ENCODE data around the gene CNTNAP3B. TPM values are rescaled to one million over a fixed set of nuclear protein-coding genes. Genes with fewer than 3 reads are reported as not detected.
"Not testable (repeated sequence)": the region's sequence is repeated elsewhere in the genome, so short reads cannot be mapped to it uniquely, and the experiment has no call there.

The CNTNAP3B gene
- total RNA-seq, 8 experiments from 2014 or later, result 0.61 to 37.5 (median 11.5) TPM

DNA sequence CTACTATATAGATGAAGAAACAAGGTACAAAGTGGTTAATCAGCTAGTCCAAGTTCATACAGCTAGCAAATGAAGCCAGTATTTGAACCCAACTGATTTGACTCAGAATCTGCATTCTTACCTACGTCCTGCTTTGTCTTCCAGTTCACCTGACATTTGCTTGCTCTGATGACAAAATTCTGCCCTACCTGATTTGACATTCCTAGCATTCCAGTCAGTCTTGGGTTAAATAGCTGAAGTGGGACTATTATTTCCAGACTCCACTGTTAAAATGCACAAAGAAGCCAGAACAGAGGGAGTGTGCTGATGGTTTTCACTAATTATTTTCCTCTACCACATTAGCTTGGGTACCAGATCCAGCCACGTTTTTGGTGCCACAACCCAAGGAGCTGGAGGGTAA, 78.5 kb downstream of the CNTNAP3B start:
- H3K4me3 ChIP-seq; H3K27ac ChIP-seq; ATAC-seq (replicated peaks in 6 of 8); in situ Hi-C loops (cut with MboI; ENCODE audit: low pct_unique_long_range_greater_than_20kb in 2 of 9, low sequenced_read_pairs in 9 of 9, unreplicated experiment in 9 of 9); H3K4me1 ChIP-seq (replicated peaks in 1 of 2): not testable (repeated sequence)
- WGBS, 10 experiments, result no CpG with 5 or more reads among the region's 2 CpGs

DNA sequence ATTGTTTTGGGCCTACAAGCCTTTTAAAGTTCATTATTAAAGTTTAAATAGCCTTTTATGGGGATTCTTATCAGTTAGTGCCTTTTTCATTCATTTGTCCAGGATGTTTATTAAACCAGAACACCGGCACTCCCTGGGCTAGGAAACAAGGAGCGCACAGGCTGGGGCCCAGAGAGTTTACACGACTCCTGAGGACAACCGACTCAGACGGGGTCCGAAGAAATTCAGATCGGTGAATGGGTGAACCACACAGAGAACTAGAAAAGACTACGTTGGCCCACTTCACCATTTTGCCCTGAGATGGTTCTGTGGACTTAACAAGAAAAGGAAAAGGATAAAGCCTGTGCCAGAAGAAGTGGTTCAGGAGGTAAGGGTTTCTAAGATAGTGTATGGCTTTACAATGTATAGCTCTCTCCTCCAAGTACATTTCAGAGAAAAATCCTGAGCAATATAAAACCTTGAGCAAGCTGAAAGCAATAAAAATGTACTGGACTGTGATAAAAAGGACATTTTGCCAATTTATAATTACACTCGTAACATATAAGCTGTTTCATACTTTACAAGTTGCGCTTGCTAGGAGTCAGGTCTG, 84.7 kb downstream of the CNTNAP3B start:
- H3K4me1 ChIP-seq (replicated peaks in 1 of 2); H3K4me3 ChIP-seq; in situ Hi-C loops (cut with MboI; ENCODE audit: low pct_unique_long_range_greater_than_20kb in 2 of 9, low sequenced_read_pairs in 9 of 9, unreplicated experiment in 9 of 9); ATAC-seq (replicated peaks in 6 of 8); H3K27ac ChIP-seq: not testable (repeated sequence)
- WGBS, 10 experiments, result no CpG with 5 or more reads among the region's 10 CpGs

DNA sequence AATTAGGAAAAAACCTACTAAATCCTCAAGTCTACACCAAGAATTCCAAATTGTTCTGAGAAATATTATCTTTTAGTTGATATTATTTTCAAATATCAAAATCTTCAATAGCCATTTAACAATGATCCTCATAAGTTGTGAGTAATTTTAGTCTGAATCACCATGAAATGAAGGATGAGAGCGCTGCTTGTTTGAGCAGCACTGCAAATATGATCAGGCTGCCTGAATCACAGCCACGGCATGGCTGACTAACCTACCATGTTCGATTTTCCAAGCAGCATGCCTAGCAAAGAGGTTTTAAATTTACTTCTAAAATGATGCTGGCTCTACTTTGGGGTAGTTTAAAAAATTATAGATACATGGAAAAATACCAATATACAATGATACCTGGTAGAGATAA, 95.7 kb downstream of the CNTNAP3B start:
- H3K27ac ChIP-seq; H3K4me1 ChIP-seq (replicated peaks in 1 of 2); H3K4me3 ChIP-seq; in situ Hi-C loops (cut with MboI; ENCODE audit: low pct_unique_long_range_greater_than_20kb in 2 of 9, low sequenced_read_pairs in 9 of 9, unreplicated experiment in 9 of 9): not testable (repeated sequence)
- no CpG with 5 or more reads among the region's 3 CpGs for WGBS, 10 experiments
- peak in 2 of 8 experiments; percentile 51 to 71 for ATAC-seq (replicated peaks in 6 of 8)

DNA sequence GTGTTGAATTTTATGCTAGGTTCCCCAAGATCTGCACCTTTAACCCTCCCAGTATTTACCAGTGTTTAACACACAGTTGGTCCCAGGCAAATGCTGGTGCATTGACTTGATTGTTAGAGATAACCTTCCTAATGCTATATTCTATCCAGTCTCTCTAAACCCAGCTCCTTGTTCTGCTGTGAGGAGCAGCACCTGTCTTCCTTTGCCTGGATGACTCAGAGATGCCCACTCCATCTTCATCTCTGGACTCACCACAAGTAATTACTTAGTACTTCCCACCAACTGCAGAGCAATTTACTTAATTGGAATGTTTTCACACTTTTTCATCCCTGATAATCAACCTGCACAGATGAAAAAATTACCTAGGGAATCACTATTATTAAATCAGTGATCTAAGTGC, 108.6 kb downstream of the CNTNAP3B start:
- peak in 5 of 8 experiments; percentile 47 to 90 (median 82) for ATAC-seq (replicated peaks in 6 of 8)
- H3K4me1 ChIP-seq (replicated peaks in 1 of 2); H3K27ac ChIP-seq; in situ Hi-C loops (cut with MboI; ENCODE audit: low pct_unique_long_range_greater_than_20kb in 2 of 9, low sequenced_read_pairs in 9 of 9, unreplicated experiment in 9 of 9); H3K4me3 ChIP-seq: not testable (repeated sequence)

DNA sequence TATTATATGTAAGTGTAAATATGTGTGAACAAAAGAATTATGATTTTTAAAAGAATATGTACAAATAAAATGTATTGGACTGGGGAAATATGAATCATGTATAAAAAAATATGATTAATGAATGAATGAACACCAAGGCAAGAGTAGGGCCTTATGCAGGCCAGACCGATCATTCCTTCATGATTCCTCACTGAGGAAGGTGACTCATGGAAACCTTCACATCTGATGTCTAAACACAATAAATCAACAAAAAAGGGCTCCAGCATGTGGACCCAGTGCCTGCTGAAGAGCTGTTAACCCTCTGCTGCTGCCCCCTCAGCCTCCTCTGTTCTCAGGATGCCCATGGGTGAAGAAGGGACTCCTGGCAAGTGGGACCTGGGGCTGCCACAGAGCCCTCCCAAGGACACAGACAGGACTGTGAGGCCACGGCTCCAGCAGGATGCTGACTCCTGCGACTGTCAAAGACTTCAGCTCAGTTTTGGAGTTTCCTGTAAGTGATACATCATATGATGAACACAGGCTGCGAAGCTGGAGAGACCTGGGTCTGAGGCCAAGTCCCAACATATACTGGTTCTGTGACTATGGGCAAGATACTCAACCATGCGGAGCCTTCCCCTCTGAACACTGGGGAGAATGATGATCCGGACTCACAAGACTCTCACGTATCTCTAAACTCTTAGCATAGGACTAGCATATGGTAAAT, 110.9 kb downstream of the CNTNAP3B start:
- peak in 6 of 8 experiments; percentile 35 to 81 (median 49) for ATAC-seq (replicated peaks in 6 of 8)
- WGBS, 10 experiments, result no CpG with 5 or more reads among the region's 7 CpGs
- in situ Hi-C loops (cut with MboI; ENCODE audit: low pct_unique_long_range_greater_than_20kb in 2 of 9, low sequenced_read_pairs in 9 of 9, unreplicated experiment in 9 of 9); H3K4me3 ChIP-seq; H3K27ac ChIP-seq; H3K4me1 ChIP-seq (replicated peaks in 1 of 2): not testable (repeated sequence)

DNA sequence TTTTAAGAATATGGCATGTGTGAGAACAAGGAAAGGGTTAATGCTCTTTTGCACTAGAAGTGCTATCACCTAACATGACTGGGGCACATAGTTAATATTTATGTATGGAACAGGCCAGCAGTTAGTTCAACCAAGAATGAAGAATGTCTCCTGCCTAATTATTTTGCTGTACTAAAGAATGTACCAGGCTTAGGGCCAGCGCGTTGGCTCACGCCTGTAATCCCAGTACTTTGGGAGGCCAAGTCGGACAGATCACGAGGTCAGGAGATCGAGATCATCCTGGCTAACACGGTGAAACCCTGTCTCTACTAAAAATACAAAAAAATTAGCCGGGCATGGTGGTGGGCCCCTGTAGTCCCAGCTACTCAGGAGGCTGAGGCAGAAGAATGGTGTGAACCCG, 114.9 kb downstream of the CNTNAP3B start:
- H3K27ac ChIP-seq; ATAC-seq (replicated peaks in 6 of 8); in situ Hi-C loops (cut with MboI; ENCODE audit: low pct_unique_long_range_greater_than_20kb in 2 of 9, low sequenced_read_pairs in 9 of 9, unreplicated experiment in 9 of 9); H3K4me1 ChIP-seq (replicated peaks in 1 of 2); H3K4me3 ChIP-seq: not testable (repeated sequence)
- no CpG with 5 or more reads among the region's 9 CpGs for WGBS, 10 experiments

DNA sequence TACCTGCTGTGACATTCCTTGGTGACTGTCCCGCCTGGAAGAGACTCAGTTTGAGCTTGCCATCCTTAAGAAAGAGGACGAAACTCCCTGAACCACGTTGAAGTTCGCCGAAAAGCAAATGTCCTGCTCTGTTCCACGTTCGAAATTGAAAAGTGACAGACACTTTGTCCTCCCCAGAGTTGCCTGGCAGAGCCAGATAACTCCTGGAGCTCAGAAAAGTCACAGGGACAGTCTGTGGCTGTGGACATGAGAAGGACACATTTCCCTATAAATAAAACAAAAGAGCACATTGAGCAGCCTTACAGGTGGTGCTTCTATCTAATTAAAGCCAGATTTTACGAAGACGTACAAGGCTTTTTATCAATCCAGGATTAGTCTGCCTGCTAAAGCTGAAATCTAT, 137.6 kb downstream of the CNTNAP3B start:
- WGBS, 10 experiments, result no CpG with 5 or more reads among the region's 9 CpGs
- H3K27ac ChIP-seq; H3K4me1 ChIP-seq (replicated peaks in 1 of 2); ATAC-seq (replicated peaks in 6 of 8); H3K4me3 ChIP-seq; in situ Hi-C loops (cut with MboI; ENCODE audit: low pct_unique_long_range_greater_than_20kb in 2 of 9, low sequenced_read_pairs in 9 of 9, unreplicated experiment in 9 of 9): not testable (repeated sequence)

DNA sequence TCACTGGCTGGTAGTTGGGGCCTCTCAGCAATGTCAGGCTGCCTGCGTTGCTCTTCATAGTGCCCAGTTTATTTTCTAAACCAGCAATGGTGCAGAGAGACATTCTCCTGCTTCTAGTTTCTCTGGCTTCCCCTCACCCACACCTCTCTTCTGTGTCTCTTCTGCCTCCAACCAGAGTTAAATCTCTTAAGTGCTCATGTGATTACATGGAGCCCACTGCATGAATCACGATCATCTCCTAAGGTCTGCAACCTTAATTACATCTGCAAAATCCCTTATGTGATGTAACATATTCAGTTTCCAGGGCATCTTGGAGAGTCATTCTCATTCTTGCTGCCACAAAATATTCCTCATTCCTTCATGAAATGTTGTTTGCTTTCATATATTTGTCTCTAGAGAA, 149.0 kb downstream of the CNTNAP3B start:
- H3K4me1 ChIP-seq (replicated peaks in 1 of 2); H3K27ac ChIP-seq; in situ Hi-C loops (cut with MboI; ENCODE audit: low pct_unique_long_range_greater_than_20kb in 2 of 9, low sequenced_read_pairs in 9 of 9, unreplicated experiment in 9 of 9); H3K4me3 ChIP-seq: not testable (repeated sequence)
- peak in 2 of 8 experiments; percentile 65 to 84 for ATAC-seq (replicated peaks in 6 of 8)
- no CpG with 5 or more reads among the region's 2 CpGs for WGBS, 10 experiments

DNA sequence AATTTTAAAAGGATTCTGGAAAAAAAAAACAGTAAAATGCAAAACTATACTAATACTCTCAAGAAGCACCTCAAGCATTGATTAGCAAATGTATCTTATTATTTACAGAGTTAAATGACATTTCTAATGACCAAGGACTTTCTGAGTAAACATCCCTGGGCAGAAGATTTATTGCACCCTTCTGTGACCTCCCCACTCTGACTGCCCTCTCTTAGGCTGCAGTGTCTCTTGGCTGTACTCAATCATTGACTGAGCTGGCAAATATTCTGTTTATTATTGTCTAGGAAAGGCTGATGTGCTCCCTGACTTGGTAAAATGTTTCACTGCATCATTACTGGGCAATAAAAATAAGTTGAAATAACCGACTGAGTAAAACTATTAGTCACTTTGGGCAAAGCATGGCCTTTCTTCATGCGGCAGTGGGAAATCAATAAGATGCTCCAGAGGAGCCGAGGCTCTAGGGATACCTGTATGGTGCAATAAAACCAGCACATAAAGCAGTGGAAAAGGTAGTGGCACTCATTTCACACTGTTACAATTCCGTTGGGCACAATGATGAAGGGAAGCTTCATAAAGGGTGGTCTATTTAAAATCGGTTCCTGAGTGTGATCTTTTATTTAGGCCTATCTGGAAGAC, 151.1 kb downstream of the CNTNAP3B start:
- no CpG with 5 or more reads among the region's 5 CpGs for WGBS, 10 experiments
- peak in 5 of 8 experiments; percentile 41 to 86 (median 82) for ATAC-seq (replicated peaks in 6 of 8)

DNA sequence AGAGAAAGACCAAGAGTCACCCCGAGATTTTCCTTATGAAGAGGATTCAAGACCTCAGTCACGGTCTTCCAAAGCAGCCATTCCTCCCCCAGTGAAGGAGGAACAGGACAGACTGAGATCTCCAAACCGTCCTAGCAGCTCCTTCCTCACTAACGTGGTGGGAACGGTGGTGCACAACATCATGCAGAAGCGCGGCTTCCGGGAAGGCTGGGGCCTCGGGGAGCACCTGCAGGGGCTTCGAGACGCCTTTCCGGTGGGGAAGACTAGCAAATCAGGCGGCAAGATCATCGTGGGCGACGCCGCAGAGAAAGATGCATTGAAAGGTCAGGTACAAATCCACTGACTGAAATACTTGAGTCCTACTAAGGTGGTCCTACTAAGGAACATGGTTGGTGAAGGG, 154.3 kb downstream of the CNTNAP3B start:
- in situ Hi-C loops (cut with MboI; ENCODE audit: low pct_unique_long_range_greater_than_20kb in 2 of 9, low sequenced_read_pairs in 9 of 9, unreplicated experiment in 9 of 9); H3K27ac ChIP-seq; H3K4me3 ChIP-seq; H3K4me1 ChIP-seq (replicated peaks in 1 of 2); ATAC-seq (replicated peaks in 6 of 8): not testable (repeated sequence)
- no CpG with 5 or more reads among the region's 17 CpGs for WGBS, 10 experiments

More for the DNA sequence above, 151.1 kb downstream of the CNTNAP3B start:
- H3K4me3 ChIP-seq; in situ Hi-C loops (cut with MboI; ENCODE audit: low pct_unique_long_range_greater_than_20kb in 2 of 9, low sequenced_read_pairs in 9 of 9, unreplicated experiment in 9 of 9); H3K4me1 ChIP-seq (replicated peaks in 1 of 2); H3K27ac ChIP-seq: not testable (repeated sequence)

DNA sequence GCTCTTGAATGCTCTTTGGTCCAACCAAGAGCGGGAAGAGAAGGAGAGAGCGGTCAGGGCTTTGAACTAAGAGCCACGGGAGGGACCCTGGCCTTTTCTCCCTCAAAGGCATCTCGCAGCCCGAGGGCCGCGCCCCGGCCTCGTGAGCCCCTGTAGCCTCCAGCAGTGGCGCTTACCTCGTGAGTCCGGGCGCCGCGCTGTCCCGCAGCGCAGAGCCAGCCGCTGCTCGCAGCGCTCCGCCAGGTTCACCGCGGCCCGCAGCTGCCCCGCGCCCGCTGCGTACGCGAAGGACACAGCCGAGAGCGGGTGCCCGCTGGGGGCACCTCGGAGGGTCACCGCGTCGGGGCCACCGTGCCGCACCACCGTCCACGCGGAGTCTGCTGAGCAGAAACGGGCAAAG, 176.2 kb downstream of the CNTNAP3B start:
- WGBS, 10 experiments, result 100% methylated on average over 2 of the region's 43 CpGs; no CpG with 5 or more reads in 9 of the 10 experiments
- H3K4me3 ChIP-seq; H3K27ac ChIP-seq; in situ Hi-C loops (cut with MboI; ENCODE audit: low pct_unique_long_range_greater_than_20kb in 2 of 9, low sequenced_read_pairs in 9 of 9, unreplicated experiment in 9 of 9); H3K4me1 ChIP-seq (replicated peaks in 1 of 2): not testable (repeated sequence)
- peak in 1 of 8 experiments; percentile 24 for ATAC-seq (replicated peaks in 6 of 8)

DNA sequence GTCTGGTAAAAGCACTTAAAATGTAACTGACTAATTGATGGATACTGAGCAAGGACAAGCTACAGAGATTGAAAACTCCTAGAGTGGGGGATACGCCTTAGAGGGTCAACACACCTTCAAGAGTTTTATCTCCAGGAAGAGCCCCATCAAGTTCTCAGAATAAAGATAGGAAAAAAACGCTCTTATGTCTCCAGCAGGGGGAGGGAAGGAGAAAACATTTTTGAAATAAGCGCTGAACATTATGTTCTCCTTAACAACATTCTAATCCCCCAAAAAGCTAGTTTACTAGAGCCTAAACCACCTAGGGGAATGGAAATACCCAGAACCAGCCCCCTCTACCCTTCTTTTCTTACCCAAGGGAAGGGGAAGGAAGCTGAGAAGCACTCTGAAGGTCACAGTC, 187.5 kb downstream of the CNTNAP3B start:
- no CpG with 5 or more reads among the region's 3 CpGs for WGBS, 10 experiments
- H3K4me3 ChIP-seq; H3K27ac ChIP-seq; ATAC-seq (replicated peaks in 6 of 8); in situ Hi-C loops (cut with MboI; ENCODE audit: low pct_unique_long_range_greater_than_20kb in 2 of 9, low sequenced_read_pairs in 9 of 9, unreplicated experiment in 9 of 9); H3K4me1 ChIP-seq (replicated peaks in 1 of 2): not testable (repeated sequence)

DNA sequence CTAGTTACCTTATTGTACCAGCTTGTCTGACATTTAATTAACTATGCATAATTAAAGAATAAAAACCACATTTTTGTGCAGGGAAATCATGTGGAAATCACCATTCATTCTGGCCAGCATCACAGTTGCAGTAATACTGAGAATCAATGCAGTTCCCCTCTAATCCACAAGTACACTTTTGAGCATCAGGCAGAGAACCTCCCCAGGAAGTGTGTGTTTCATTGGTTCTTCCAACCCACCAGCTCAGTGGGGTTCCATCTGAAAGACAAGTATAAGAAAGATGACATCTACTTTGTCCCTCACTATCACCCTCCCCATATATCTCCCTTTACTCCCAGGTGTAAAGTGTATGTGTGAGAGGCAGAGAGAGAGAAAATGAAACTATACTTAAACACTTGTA, 191.1 kb downstream of the CNTNAP3B start:
- ATAC-seq (replicated peaks in 6 of 8); H3K4me1 ChIP-seq (replicated peaks in 1 of 2); in situ Hi-C loops (cut with MboI; ENCODE audit: low pct_unique_long_range_greater_than_20kb in 2 of 9, low sequenced_read_pairs in 9 of 9, unreplicated experiment in 9 of 9): not testable (repeated sequence)

DNA sequence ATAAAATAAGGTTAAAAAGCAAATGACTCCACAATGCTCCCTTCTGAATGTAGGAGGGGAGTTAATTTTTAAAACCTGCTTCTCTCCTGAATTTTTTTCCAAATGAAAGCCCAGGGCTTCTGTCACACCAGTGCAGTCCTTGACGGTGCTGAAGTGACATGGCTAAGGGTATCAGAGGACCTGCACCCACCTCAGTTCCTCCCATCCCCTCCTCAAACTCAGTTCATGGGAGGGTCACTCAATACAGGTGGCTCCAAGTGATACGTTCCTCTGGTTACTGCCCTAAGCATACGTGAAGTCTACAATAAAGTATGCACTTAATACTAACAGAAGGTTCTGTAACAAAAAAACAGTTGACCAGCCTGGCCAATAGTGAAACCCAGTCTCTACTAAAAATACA, 193.5 kb downstream of the CNTNAP3B start:
- H3K4me1 ChIP-seq (replicated peaks in 1 of 2); H3K27ac ChIP-seq; in situ Hi-C loops (cut with MboI; ENCODE audit: low pct_unique_long_range_greater_than_20kb in 2 of 9, low sequenced_read_pairs in 9 of 9, unreplicated experiment in 9 of 9); H3K4me3 ChIP-seq; ATAC-seq (replicated peaks in 6 of 8): not testable (repeated sequence)
- no CpG with 5 or more reads among the region's 3 CpGs for WGBS, 10 experiments

More for the DNA sequence above, 191.1 kb downstream of the CNTNAP3B start:
- H3K4me3 ChIP-seq, H3K27ac ChIP-seq: not testable (repeated sequence)

Data from motor neuron (in vitro differentiated cells).